ENCODE measurements around the gene ZFP82.

Gene ZFP82

DNA sequence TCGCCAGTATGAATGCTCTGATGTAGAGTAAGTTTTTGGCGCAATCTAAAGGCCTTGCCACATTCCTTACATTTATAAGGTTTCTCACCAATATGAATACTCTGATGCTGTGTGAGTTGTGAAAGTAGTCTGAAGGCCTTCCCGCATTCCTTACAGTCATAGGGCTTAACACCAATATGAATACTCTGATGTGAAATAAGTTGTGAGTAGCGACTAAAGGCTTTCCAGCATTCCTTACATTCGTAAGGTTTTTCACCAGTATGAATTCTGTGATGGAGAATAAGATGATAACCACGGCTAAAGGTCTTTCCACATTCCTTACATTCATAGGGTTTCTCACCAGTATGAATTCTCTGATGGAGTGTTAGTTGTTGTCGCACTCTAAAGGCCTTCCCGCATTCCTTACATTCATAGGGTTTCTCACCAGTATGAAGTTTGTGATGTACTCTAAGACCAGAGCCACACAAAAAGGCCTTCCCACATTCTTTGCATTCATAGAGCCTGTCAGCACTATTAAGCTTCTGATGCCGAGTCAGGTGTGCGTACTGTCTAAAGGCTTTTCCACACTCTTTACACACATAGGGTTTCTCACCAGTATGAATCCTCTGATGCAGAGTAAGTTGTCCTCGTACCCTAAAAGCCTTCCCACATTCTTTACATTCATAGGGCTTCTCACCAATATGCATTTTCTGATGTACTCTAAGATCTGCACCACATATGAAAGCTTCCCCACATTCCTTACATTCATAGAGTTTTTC is 25.3 kb downstream of the ZFP82 start:
- peaks cover 57% of the 10 kb centered on the region for H3K9me3 ChIP-seq (ENCODE audit: control insufficient read depth, insufficient read depth, low read depth, low read length)
- H3K4me1 ChIP-seq (ENCODE audit: control insufficient read depth, insufficient read depth, low read length): no peaks in the 10 kb centered on the region
- POLR2A ChIA-PET: no interaction called here
- CTCF ChIA-PET: no interaction called here
- H3K36me3 ChIP-seq (ENCODE audit: control insufficient read depth in 2 of 2, insufficient read depth in 1 of 2, low read length in 2 of 2): peaks cover 31 to 66% of the 10 kb centered on the region in 2 experiments
- H3K27ac ChIP-seq (ENCODE audit: extremely low read depth, low read depth, low read length): no peak overlapping the region
- no peak overlapping the region for H3K4me3 ChIP-seq (ENCODE audit: low read depth, low read length)
- TF ChIP-seq WT1 (tag by site-specific recombination; IDR thresholded peaks at IDR 0.05): no peak
- TF ChIP-seq ZNF274 (IDR thresholded peaks at IDR 0.05; ENCODE audit: low read length): peak; percentile 73
- TF ChIP-seq ZNF274 (tag by site-specific recombination; IDR thresholded peaks at IDR 0.05; ENCODE audit: borderline replicate concordance): peak; percentile 98
- no peak for TF ChIP-seq ZNF623 (tag by site-specific recombination; IDR thresholded peaks at IDR 0.05)
- peak; percentile 4 for TF ChIP-seq ZNF510 (tag by site-specific recombination; IDR thresholded peaks at IDR 0.05; ENCODE audit: insufficient replicate concordance)
- peak; percentile 94 for TF ChIP-seq SETDB1 (IDR thresholded peaks at IDR 0.05; ENCODE audit: insufficient read length, low read length)
- peak; percentile 73; the same call in 1 of the 2 replicates for TF ChIP-seq TRIM28 (IDR thresholded peaks at IDR 0.05; ENCODE audit: borderline replicate concordance, low read length)
- no peak for TF ChIP-seq ZNF548 (tag by site-specific recombination; IDR thresholded peaks at IDR 0.05)
- no peak for TF ChIP-seq ZNF37A (tag by site-specific recombination; IDR thresholded peaks at IDR 0.05)

GRCh38 chr19:36379510-36379819 is 39.0 kb downstream of the ZFP82 start:
- ChIA-PET POLR2A (interaction anchor here (0.9 to 3.6 kb wide), 9 partner anchors 11 to 991 kb away, joined by 3 to 29 read pairs (median 6); partner anchors contain the start of genes ZFP82, ZNF260, ZNF345 and ZNF527), CTCF (interaction anchor here (0.8 to 1.2 kb wide), 2 partner anchors 9 to 28 kb away, joined by 3 read pairs; no protein-coding TSS in a partner anchor)
- H3K4me1 ChIP-seq (ENCODE audit: control insufficient read depth, insufficient read depth, low read length): peaks cover 10% of the 10 kb centered on the region
- peaks cover 29% of the 10 kb centered on the region for H3K9me3 ChIP-seq (ENCODE audit: control insufficient read depth, insufficient read depth, low read depth, low read length)
- H3K27ac ChIP-seq (ENCODE audit: extremely low read depth, low read depth, low read length): peak overlapping the region; percentile 86; the same call in 1 of the 2 replicates
- peak overlapping the region; percentile 63 for H3K4me3 ChIP-seq (ENCODE audit: low read depth, low read length)
- H3K36me3 ChIP-seq (ENCODE audit: control insufficient read depth in 2 of 2, insufficient read depth in 1 of 2, low read length in 2 of 2): peaks cover 0 to 21% of the 10 kb centered on the region in 2 experiments; a peak in 1 of 3 replicates
- TF ChIP-seq ZNF792 (tag by site-specific recombination; IDR thresholded peaks at IDR 0.05) (no peak), ZNF214 (tag by site-specific recombination; IDR thresholded peaks at IDR 0.05; ENCODE audit: borderline replicate concordance) (0 out of 2 replicates have a peak, but pooled peaks have one; percentile 6), ZFP41 (tag by site-specific recombination; IDR thresholded peaks at IDR 0.05; ENCODE audit: borderline replicate concordance) (no peak), ZNF561 (tag by site-specific recombination; IDR thresholded peaks at IDR 0.05; ENCODE audit: borderline replicate concordance) (no peak), BCL11A (tag by site-specific recombination; IDR thresholded peaks at IDR 0.05; ENCODE audit: low read depth) (no peak), HOXA7 (CRISPR knock-in tag; IDR thresholded peaks at IDR 0.05; ENCODE audit: borderline replicate concordance) (no peak), ZNF416 (tag by site-specific recombination; IDR thresholded peaks at IDR 0.05) (peak; percentile 83; the same call in 1 of the 2 replicates), ZNF202 (tag by site-specific recombination; IDR thresholded peaks at IDR 0.05; ENCODE audit: borderline replicate concordance) (peak; percentile 72; the same call in 1 of the 2 replicates), KLF7 (tag by site-specific recombination; IDR thresholded peaks at IDR 0.05; ENCODE audit: borderline replicate concordance) (no peak), ZNF133 (tag by site-specific recombination; IDR thresholded peaks at IDR 0.05) (0 out of 2 replicates have a peak, but pooled peaks have one; percentile 2), ZNF530 (tag by site-specific recombination; IDR thresholded peaks at IDR 0.05; ENCODE audit: low read depth) (0 out of 2 replicates have a peak, but pooled peaks have one; percentile 7), ZNF221 (tag by site-specific recombination; IDR thresholded peaks at IDR 0.05; ENCODE audit: borderline replicate concordance) (no peak), ZNF274 (IDR thresholded peaks at IDR 0.05; ENCODE audit: low read length) (no peak), ZNF274 (tag by site-specific recombination; IDR thresholded peaks at IDR 0.05; ENCODE audit: borderline replicate concordance) (peak; percentile 16; the same call in 1 of the 2 replicates), ZBTB17 (tag by site-specific recombination; IDR thresholded peaks at IDR 0.05) (no peak), ZNF529 (tag by site-specific recombination; IDR thresholded peaks at IDR 0.05; ENCODE audit: insufficient replicate concordance) (peak; percentile 58), MZF1 (tag by site-specific recombination; IDR thresholded peaks at IDR 0.05; ENCODE audit: borderline replicate concordance) (0 out of 2 replicates have a peak, but pooled peaks have one; percentile 22), ZNF670 (tag by site-specific recombination; IDR thresholded peaks at IDR 0.05; ENCODE audit: low read depth) (no peak), ZBTB44 (tag by site-specific recombination; IDR thresholded peaks at IDR 0.05) (no peak), KLF1 (tag by site-specific recombination; IDR thresholded peaks at IDR 0.05) (no peak), REPIN1 (tag by site-specific recombination; IDR thresholded peaks at IDR 0.05; ENCODE audit: low read depth) (no peak), ZNF37A (tag by site-specific recombination; IDR thresholded peaks at IDR 0.05) (no peak), ZNF701 (tag by site-specific recombination; IDR thresholded peaks at IDR 0.05) (no peak), GLI2 (tag by site-specific recombination; IDR thresholded peaks at IDR 0.05; ENCODE audit: borderline replicate concordance, low read depth) (no peak), ZNF19 (tag by site-specific recombination; IDR thresholded peaks at IDR 0.05; ENCODE audit: low read depth) (0 out of 2 replicates have a peak, but pooled peaks have one; percentile 82), ZNF791 (tag by site-specific recombination; IDR thresholded peaks at IDR 0.05) (peak; percentile 32; the same call in 1 of the 2 replicates), ZNF513 (tag by site-specific recombination; IDR thresholded peaks at IDR 0.05) (peak; percentile 40; the same call in 1 of the 2 replicates)

All from HEK293 (cell line).